SK-N-SH treated with all-trans-retinoic acid at 6 μM for 48 hours (cell line): ENCODE results near the gene CSRNP3.

ENCODE experiments used
- ATAC-seq: fragments of 200-7000 bp; cut with Tn5 transposase; 3 replicates; pipeline ENCODE4 v1.9.1; 2020; ENCODE audit warnings: mild to moderate bottlenecking, moderate library complexity
- BACH2 ChIP-seq: fragments of 250-450 bp; sonication (Bioruptor Pico); IDR thresholded peaks from 2 replicates; pipeline ENCODE4 v1.9.0; 2021; ENCODE audit warnings: mild to moderate bottlenecking, borderline replicate concordance
- CREB5 ChIP-seq: fragments of 250-450 bp; sonication (Bioruptor Pico); IDR thresholded peaks from 2 replicates; pipeline ENCODE4 v1.5.1; 2020; ENCODE audit warnings: low read depth, mild to moderate bottlenecking, moderate library complexity
- CSDC2 ChIP-seq: fragments of 250-450 bp; sonication (Bioruptor Pico); IDR thresholded peaks from 2 replicates; pipeline ENCODE4 v1.5.0; 2020; ENCODE audit warnings: mild to moderate bottlenecking, moderate library complexity
- ESRRG ChIP-seq: fragments of 250-450 bp; sonication (Bioruptor Pico); IDR thresholded peaks from 2 replicates; pipeline ENCODE4 v1.6.1; 2021; ENCODE audit warnings: mild to moderate bottlenecking
- GLIS3 ChIP-seq: fragments of 250-450 bp; sonication (Bioruptor Pico); IDR thresholded peaks from 2 replicates; pipeline ENCODE4 v1.5.0; 2020; ENCODE audit warnings: mild to moderate bottlenecking, moderate library complexity
- ISL1 ChIP-seq: fragments of 250-450 bp; sonication (Bioruptor Pico); IDR thresholded peaks from 2 replicates; pipeline ENCODE4 v2.1.2; 2022; ENCODE audit warnings: mild to moderate bottlenecking, moderate library complexity
- OSR1 ChIP-seq: fragments of 250-450 bp; sonication (Bioruptor Pico); IDR thresholded peaks from 2 replicates; pipeline ENCODE4 v1.8.0; 2022; ENCODE audit warnings: moderate library complexity, mild to moderate bottlenecking, inconsistent platforms
- PATZ1 ChIP-seq: fragments of 250-450 bp; sonication (Bioruptor Pico); IDR thresholded peaks from 2 replicates; pipeline ENCODE4 v1.8.0; 2020; ENCODE audit warnings: mild to moderate bottlenecking, moderate library complexity, borderline replicate concordance
- POU6F1 ChIP-seq: fragments of 250-450 bp; sonication (Bioruptor Pico); IDR thresholded peaks from 2 replicates; pipeline ENCODE4 v1.8.0; 2021; ENCODE audit warnings: low read depth, mild to moderate bottlenecking, moderate library complexity, borderline replicate concordance
- PPARA ChIP-seq: fragments of 250-450 bp; sonication (Bioruptor Pico); IDR thresholded peaks from 2 replicates; pipeline ENCODE4 v1.5.0; 2020; ENCODE audit warnings: mild to moderate bottlenecking, borderline replicate concordance
- RARB ChIP-seq: fragments of 250-450 bp; sonication (Bioruptor Pico); IDR thresholded peaks from 2 replicates; pipeline ENCODE4 v1.8.0; 2021; ENCODE audit warnings: mild to moderate bottlenecking, moderate library complexity
- SNAI2 ChIP-seq: fragments of 250-450 bp; sonication (Bioruptor Pico); IDR thresholded peaks from 2 replicates; pipeline ENCODE4 v1.5.0; 2020; ENCODE audit warnings: mild to moderate bottlenecking, moderate library complexity
- TCF4 ChIP-seq: fragments of 250-450 bp; sonication (Bioruptor Pico); IDR thresholded peaks from 2 replicates; pipeline ENCODE4 v1.8.0; 2021; ENCODE audit warnings: mild to moderate bottlenecking, moderate library complexity, borderline replicate concordance
- TOX ChIP-seq: fragments of 250-450 bp; sonication (Bioruptor Pico); IDR thresholded peaks from 2 replicates; pipeline ENCODE4 v1.8.0; 2021; ENCODE audit warnings: mild to moderate bottlenecking, moderate library complexity, borderline replicate concordance
- TSHZ2 ChIP-seq: fragments of 250-450 bp; sonication (Bioruptor Pico); IDR thresholded peaks from 2 replicates; pipeline ENCODE4 v1.5.0; 2020; ENCODE audit warnings: mild to moderate bottlenecking, moderate library complexity
- ZC3H10 ChIP-seq: fragments of 250-450 bp; sonication (Bioruptor Pico); IDR thresholded peaks from 2 replicates; pipeline ENCODE4 v1.5.1; 2021; ENCODE audit warnings: mild to moderate bottlenecking, moderate library complexity
- ZFP3 ChIP-seq: fragments of 250-450 bp; sonication (Bioruptor Pico); IDR thresholded peaks from 2 replicates; pipeline ENCODE4 v1.5.0; 2020; ENCODE audit warnings: mild to moderate bottlenecking, moderate library complexity
- ZNF565 ChIP-seq: fragments of 450-650 bp; formaldehyde crosslinking; conservative IDR thresholded peaks from 2 replicates; pipeline ENCODE4 v1.5.0; 2020; ENCODE audit warnings: low read depth, mild to moderate bottlenecking, moderate library complexity
- ZNF70 ChIP-seq: fragments of 450-650 bp; formaldehyde crosslinking; IDR thresholded peaks from 2 replicates; pipeline ENCODE4 v1.5.0; 2020; ENCODE audit warnings: mild to moderate bottlenecking, moderate library complexity
- ZNF8 ChIP-seq: fragments of 450-650 bp; formaldehyde crosslinking; IDR thresholded peaks from 2 replicates; pipeline ENCODE4 v1.5.0; 2020; ENCODE audit warnings: mild to moderate bottlenecking, moderate library complexity

The CSRNP3 gene

GRCh38 chr2:165508927-165509326 is 39.4 kb downstream of the CSRNP3 start:
- TF ChIP-seq TSHZ2 (no peak), PATZ1 (CRISPR knock-in tag) (no peak), ESRRG (CRISPR knock-in tag) (no peak), ZC3H10 (CRISPR knock-in tag) (no peak), RARB (CRISPR knock-in tag) (no peak), CSDC2 (CRISPR knock-in tag) (no peak), ZNF8 (CRISPR knock-in tag) (no peak), PPARA (CRISPR knock-in tag) (no peak), ZNF70 (CRISPR knock-in tag) (no peak), ZNF565 (CRISPR knock-in tag) (no peak), ISL1 (CRISPR knock-in tag) (no peak), BACH2 (CRISPR knock-in tag) (no peak), TCF4 (CRISPR knock-in tag) (no peak), POU6F1 (no peak), SNAI2 (CRISPR knock-in tag) (no peak)
- no peak for ATAC-seq

- TF ChIP-seq PPARA (CRISPR knock-in tag) (no peak), TSHZ2 (no peak), OSR1 (CRISPR knock-in tag) (no peak), CREB5 (CRISPR knock-in tag) (no peak), ZNF70 (CRISPR knock-in tag) (no peak), ZFP3 (CRISPR knock-in tag) (no peak)
- ATAC-seq: no peak
These were observed 44.0 kb downstream of the CSRNP3 start for GRCh38 chr2:165513479-165513878.

- ATAC-seq: no peak
- TF ChIP-seq TSHZ2 (no peak), ZNF565 (CRISPR knock-in tag) (no peak), ZNF8 (CRISPR knock-in tag) (no peak), RARB (CRISPR knock-in tag) (no peak), GLIS3 (no peak), ZFP3 (CRISPR knock-in tag) (no peak), POU6F1 (no peak), CREB5 (CRISPR knock-in tag) (no peak), OSR1 (CRISPR knock-in tag) (no peak), ZC3H10 (CRISPR knock-in tag) (no peak), TOX (CRISPR knock-in tag) (no peak)
These were observed 49.1 kb downstream of the CSRNP3 start for GRCh38 chr2:165518611-165519010.
